Stomach (tissue), 9 donors: Measurements from ENCODE around the gene SNPH. TPM values are rescaled to one million over a fixed set of nuclear protein-coding genes. Genes with fewer than 3 reads are reported as not detected.

Experiments used
- DNase-seq, 2 donors: peaks; one replicate each; pipeline versions ENCODE4 v3.0.0 to v3.0.0-alpha.2; 2013 to 2019
- H3K27ac ChIP-seq, 5 donors: fragments of 200-600 bp in 4 of 5; sonication (generic) in 4 of 5; one replicate each; pipeline ENCODE4 v1.5.1; 2013 to 2019; ENCODE audit warnings: mild to moderate bottlenecking in 1 of 5, moderate library complexity in 1 of 5
- H3K27me3 ChIP-seq, 3 donors: fragments of 200-600 bp; sonication (generic); one replicate each; pipeline ENCODE4 v1.5.1; 2017 to 2019; ENCODE audit warnings: mixed run types in 1 of 3
- H3K36me3 ChIP-seq, 4 donors: fragments of 200-600 bp; sonication (generic); 1 replicate in 3 of 4; 2 replicates in 1 of 4; pipeline ENCODE4 v1.5.1; 2016 to 2019
- H3K4me1 ChIP-seq, 4 donors: fragments of 200-600 bp; sonication (generic); one replicate each; pipeline ENCODE4 v1.5.1; 2016 to 2019
- H3K4me3 ChIP-seq, 4 donors: fragments of 200-600 bp; sonication (generic) in 3 of 4; one replicate each; pipeline ENCODE4 v1.5.1; 2016 to 2019; ENCODE audit warnings: mild to moderate bottlenecking in 1 of 4
- H3K9me3 ChIP-seq, 4 donors: fragments of 200-600 bp; sonication (generic); one replicate each; pipeline ENCODE4 v1.5.1; 2016 to 2019
- CTCF ChIP-seq, 7 experiments: fragments of 450-650 bp in 4 of 7; fragments of 200-600 bp in 3 of 7; sonication (generic) in 3 of 7; IDR thresholded peaks; one replicate each; pipeline ENCODE4 v1.5.1; 2016 to 2019; ENCODE audit warnings: antibody characterized with exemption in 7 of 7, control low read depth in 2 of 7, mild to moderate bottlenecking in 1 of 7
- EP300 ChIP-seq: sonication (generic); formaldehyde crosslinking; IDR thresholded peaks from one replicate; pipeline ENCODE4 v1.6.1; 2017; ENCODE audit warnings: antibody characterized with exemption
- POLR2A ChIP-seq, 4 donors: fragments of 450-650 bp; IDR thresholded peaks; one replicate each; pipeline ENCODE4 v1.6.1; 2016; ENCODE audit warnings: antibody characterized with exemption in 4 of 4, control low read depth in 2 of 4, mild to moderate bottlenecking in 1 of 4, moderate library complexity in 1 of 4
- POLR2AphosphoS5 ChIP-seq, 3 donors: sonication (generic); formaldehyde crosslinking; IDR thresholded peaks; one replicate each; pipeline ENCODE4 v1.6.1; 2016; ENCODE audit warnings: antibody characterized with exemption in 3 of 3
- whole genome bisulfite sequencing, 5 donors: extraction: QIAGEN DNeasy Blood & Tissue Kit in 3 of 5; methylation state at CpG; one replicate each; pipeline versions ENCODE4 v1.1.5 to v1.1.7; 2013 to 2018; 5-methylcytosine and 5-hydroxymethylcytosine counted together
- intact Hi-C: fragments of 100-400 bp; cut with DNase I; formaldehyde crosslinking; loops from one replicate; pipeline ENCODE4 v1.15.1; 2023; ENCODE audit warnings: low total_unique reads
- polyA plus RNA-seq, 3 donors: library from polyadenylated mRNA; stranded (reverse); fragments of 200-250 nt; gene quantifications; one replicate each; pipeline ENCODE4 v1.2.3, GENCODE V29; 2013
- total RNA-seq, 5 donors: library from RNA; depleted of rRNA; stranded (reverse); fragments of >200 nt; gene quantifications; one replicate each; pipeline versions ENCODE4 v1.1.0 to v1.2.3, GENCODE V29; 2014 to 2016
- donor health status: healthy with polysubstance abuse.
- donor health status: Bipolar disorder and iron deficiency.
- donor health status: healthy.

SNPH gene
- total and polyA plus RNA-seq, 8 donors = 1.8 to 15.6 (median 3.9) TPM

- TF ChIP-seq POLR2AphosphoS5 (IDR thresholded peaks at IDR 0.05) (no peak), POLR2A (IDR thresholded peaks at IDR 0.05) (no peak), EP300 (no peak), CTCF (IDR thresholded peaks at IDR 0.05) (no peak)
- no peak for DNase-seq
- H3K27me3 ChIP-seq = no peaks in the 10 kb centered on the region
- H3K9me3 ChIP-seq = no peaks in the 10 kb centered on the region
- no peaks in the 10 kb centered on the region for H3K4me1 ChIP-seq
- no peak overlapping the region for H3K27ac ChIP-seq
- intact Hi-C loops = no loop called here
- H3K36me3 ChIP-seq = peaks cover 0 to 88% (median 74%) of the 10 kb centered on the region in 4 donors
- 89 to 94% (median 91%) methylated on average over 11 to 13 of the region's 13 CpGs for WGBS, 5 donors
- H3K4me3 ChIP-seq = no peak overlapping the region
These were observed 41.5 kb downstream of the SNPH start for GRCh38 chr20:1307571-1307971.

- WGBS, 5 donors = 84 to 88% (median 86%) methylated on average over 9 to 13 of the region's 13 CpGs
- no peak for TF ChIP-seq POLR2AphosphoS5 (IDR thresholded peaks at IDR 0.05)
- TF ChIP-seq CTCF (IDR thresholded peaks at IDR 0.05) = no peak
- no peak for TF ChIP-seq EP300
- no peak for TF ChIP-seq POLR2A (IDR thresholded peaks at IDR 0.05)
These were observed 42.1 kb downstream of the SNPH start for GRCh38 chr20:1308067-1308701.

GRCh38 chr20:1308702-1309095, 42.6 kb downstream of the SNPH start:
- no peak for DNase-seq

More at GRCh38 chr20:1308067-1308701, 42.1 kb downstream of the SNPH start:
- no peak for DNase-seq
- no peaks in the 10 kb centered on the region for H3K27me3 ChIP-seq
- no peaks in the 10 kb centered on the region for H3K9me3 ChIP-seq
- H3K4me3 ChIP-seq = no peak overlapping the region
- H3K4me1 ChIP-seq = peaks cover 1 to 4% (median 2%) of the 10 kb centered on the region in 4 donors
- no peak overlapping the region for H3K27ac ChIP-seq
- H3K36me3 ChIP-seq = peaks cover 0 to 88% (median 71%) of the 10 kb centered on the region in 4 donors
- intact Hi-C loops = no loop called here

GRCh38 chr20:1309439-1309847, 43.3 kb downstream of the SNPH start:
- peaks cover 4 to 13% (median 10%) of the 10 kb centered on the region in 4 donors for H3K4me1 ChIP-seq
- H3K36me3 ChIP-seq = peaks cover 0 to 84% (median 61%) of the 10 kb centered on the region in 4 donors
- DNase-seq = no peak
- H3K9me3 ChIP-seq = no peaks in the 10 kb centered on the region
- TF ChIP-seq POLR2A (IDR thresholded peaks at IDR 0.05) (no peak), CTCF (IDR thresholded peaks at IDR 0.05) (no peak), EP300 (no peak), POLR2AphosphoS5 (IDR thresholded peaks at IDR 0.05) (no peak)
- intact Hi-C loops = no loop called here
- H3K27me3 ChIP-seq = no peaks in the 10 kb centered on the region
- H3K27ac ChIP-seq = no peak overlapping the region
- H3K4me3 ChIP-seq = no peak overlapping the region
- WGBS, 5 donors = 82 to 91% (median 85%) methylated on average over 12 of the region's 12 CpGs

More at GRCh38 chr20:1308702-1309095, 42.6 kb downstream of the SNPH start:
- H3K9me3 ChIP-seq = no peaks in the 10 kb centered on the region
- intact Hi-C loops = no loop called here
- H3K4me1 ChIP-seq = peaks cover 4 to 9% (median 7%) of the 10 kb centered on the region in 4 donors
- TF ChIP-seq POLR2A (IDR thresholded peaks at IDR 0.05) = no peak
- no peak for TF ChIP-seq CTCF (IDR thresholded peaks at IDR 0.05)
- no peak for TF ChIP-seq POLR2AphosphoS5 (IDR thresholded peaks at IDR 0.05)
- no peak for TF ChIP-seq EP300
- no peaks in the 10 kb centered on the region for H3K27me3 ChIP-seq
- 66 to 94% (median 88%) methylated on average over 6 to 9 of the region's 9 CpGs for WGBS, 5 donors
- H3K36me3 ChIP-seq = peaks cover 0 to 86% (median 68%) of the 10 kb centered on the region in 4 donors
- no peak overlapping the region for H3K27ac ChIP-seq
- no peak overlapping the region for H3K4me3 ChIP-seq
